Keratinocyte (primary cell): Measurements from ENCODE around the gene IFNG-AS1.

ENCODE experiments used
- CTCF ChIP-seq, 3 experiments: IDR thresholded peaks in 1 of 3; conservative IDR thresholded peaks in 1 of 3; optimal IDR thresholded peaks in 1 of 3; 2 replicates in 2 of 3; 3 replicates in 1 of 3; pipeline versions ENCODE3 to v1.5.1; 2011; ENCODE audit warnings: low read length in 3 of 3, mild to moderate bottlenecking in 3 of 3, moderate library complexity in 2 of 3, control low read depth in 1 of 3, inconsistent platforms in 1 of 3; ENCODE audit not compliant: insufficient read depth in 2 of 3; ENCODE audit errors: extremely low read depth in 1 of 3
- EZH2 ChIP-seq: IDR thresholded peaks from one replicate; pipeline ENCODE4 v1.6.1; 2012; ENCODE audit warnings: inconsistent platforms, mild to moderate bottlenecking, low read length, moderate library complexity

- TF ChIP-seq EZH2 (no peak), CTCF (optimal IDR thresholded peaks at IDR 0.05 in 1 of 3, IDR thresholded peaks at IDR 0.05 in 1 of 3, conservative IDR thresholded peaks at IDR 0.05 in 1 of 3; ENCODE audit: extremely low read depth in 1 of 3, insufficient read depth in 2 of 3, low read length in 3 of 3) (no peak)
These were observed 54.2 kb downstream of the IFNG-AS1 start for GRCh38 chr12:68043435-68043834.
